A549 (cell line): ENCODE measurements around the gene AFDN. TPM values are rescaled to one million over a fixed set of nuclear protein-coding genes. Genes with fewer than 3 reads are reported as not detected.
A peak's percentile ranks its signal among the peaks of the same experiment; 100 is the strongest.

Experiments
- ATAC-seq, 2 experiments: fragments of 200-7000 bp in 1 of 2; fragments of >200 bp in 1 of 2; cut with Nextera tagmentation in 1 of 2; cut with Tn5 transposase in 1 of 2; 3 replicates each; pipeline versions ENCODE4 v1.8.0 to v1.9.1; 2018 to 2020; ENCODE audit warnings: mild to moderate bottlenecking in 1 of 2, moderate library complexity in 1 of 2
- CTCF ChIA-PET: fragments of 300-600 bp; sonication (Branson Sonifier 250); formaldehyde crosslinking; extraction: SDS; loops from one replicate; lab custom pipeline; 2021; ENCODE audit warnings: antibody characterized with exemption, inconsistent platforms; lab: Yijun Ruan, JAX
- POLR2A ChIA-PET: fragments of 350-600 bp; formaldehyde crosslinking; extraction: SDS; loops from one replicate; lab custom pipeline; 2021; ENCODE audit warnings: antibody characterized with exemption, inconsistent platforms; lab: Yijun Ruan, JAX
- DNase-seq, 2 experiments: peaks; one replicate each; pipeline versions ENCODE4 v3.0.0 to v3.0.0-alpha.2; 2011 to 2016; ENCODE audit warnings: low read depth in 1 of 2, low spot score in 1 of 2
- FAIRE-seq: peaks from 2 replicates; lab custom pipeline; 2011; peaks lifted over from hg19 to GRCh38; lab: Jason Lieb, UNC
- H3K27ac ChIP-seq, 2 experiments: fragments of >200 bp; sonication (Bioruptor Twin); formaldehyde crosslinking; 3 replicates each; pipeline ENCODE4 v1.5.1; 2016 to 2017
- H3K4me1 ChIP-seq: fragments of >200 bp; sonication (Bioruptor Twin); formaldehyde crosslinking; 3 replicates; pipeline ENCODE4 v1.6.1; 2016
- H3K4me2 ChIP-seq: fragments of >200 bp; sonication (Bioruptor Twin); formaldehyde crosslinking; 3 replicates; pipeline ENCODE4 v1.6.1; 2016
- H3K4me3 ChIP-seq: fragments of >200 bp; sonication (Bioruptor Twin); formaldehyde crosslinking; 3 replicates; pipeline ENCODE4 v1.5.1; 2016
- H3K9me3 ChIP-seq: fragments of >200 bp; sonication (Bioruptor Twin); formaldehyde crosslinking; 3 replicates; pipeline ENCODE4 v1.6.1; 2016
- CBX2 ChIP-seq: fragments of 200-600 bp; sonication (generic); IDR thresholded peaks from 2 replicates; pipeline ENCODE4 v1.6.1; 2016; ENCODE audit warnings: low read depth, mild to moderate bottlenecking, borderline replicate concordance
- CBX8 ChIP-seq: fragments of 200-600 bp; sonication (generic); IDR thresholded peaks from 2 replicates; pipeline ENCODE4 v1.6.1; 2016
- CHD4 ChIP-seq: fragments of 200-600 bp; sonication (generic); IDR thresholded peaks from 2 replicates; pipeline ENCODE4 v1.6.1; 2016; ENCODE audit warnings: antibody characterized with exemption, mild to moderate bottlenecking, borderline replicate concordance
- EHF ChIP-seq: fragments of 250-450 bp; sonication (Bioruptor Pico); IDR thresholded peaks from 2 replicates; pipeline ENCODE4 v1.5.0; 2020; ENCODE audit warnings: mild to moderate bottlenecking
- EHMT2 ChIP-seq: fragments of 200-600 bp; sonication (generic); IDR thresholded peaks from 2 replicates; pipeline ENCODE4 v1.6.1; 2016; ENCODE audit warnings: antibody characterized with exemption, low read depth, mild to moderate bottlenecking, moderate library complexity
- EP300 ChIP-seq, 2 experiments: fragments of >200 bp; sonication (Bioruptor Twin); formaldehyde crosslinking; IDR thresholded peaks; 2 replicates in 1 of 2; 3 replicates in 1 of 2; pipeline ENCODE4 v1.6.1; 2016 to 2017
- FOSB ChIP-seq: fragments of 250-450 bp; sonication (Bioruptor Pico); IDR thresholded peaks from 2 replicates; pipeline ENCODE4 v1.5.0; 2020; ENCODE audit warnings: mild to moderate bottlenecking, moderate library complexity
- FOSL2 ChIP-seq, 2 experiments: fragments of 450-650 bp in 1 of 2; fragments of >200 bp in 1 of 2; sonication (Bioruptor Twin) in 1 of 2; formaldehyde crosslinking; IDR thresholded peaks; 2 replicates each; pipeline versions ENCODE4 v1.5.0 to v1.6.1; 2016 to 2020; ENCODE audit warnings: mild to moderate bottlenecking in 1 of 2, moderate library complexity in 1 of 2
- HES2 ChIP-seq: fragments of >200 bp; sonication (Bioruptor Twin); formaldehyde crosslinking; IDR thresholded peaks from 2 replicates; pipeline ENCODE4 v1.6.1; 2016
- HOXA7 ChIP-seq: fragments of 250-450 bp; sonication (Bioruptor Pico); IDR thresholded peaks from 2 replicates; pipeline ENCODE4 v1.5.0; 2020; ENCODE audit warnings: mild to moderate bottlenecking, moderate library complexity
- HOXB5 ChIP-seq: fragments of 250-450 bp; sonication (Bioruptor Pico); IDR thresholded peaks from 2 replicates; pipeline ENCODE4 v1.5.0; 2020; ENCODE audit warnings: mild to moderate bottlenecking, moderate library complexity
- JUN ChIP-seq, 2 experiments: fragments of >200 bp; sonication (Bioruptor Twin); formaldehyde crosslinking; IDR thresholded peaks; 2 replicates in 1 of 2; 3 replicates in 1 of 2; pipeline ENCODE4 v1.6.1; 2016 to 2017
- JUNB ChIP-seq: fragments of >200 bp; sonication (Bioruptor Twin); formaldehyde crosslinking; IDR thresholded peaks from 2 replicates; pipeline ENCODE4 v1.6.1; 2016
- KDM1A ChIP-seq: fragments of 200-600 bp; sonication (generic); IDR thresholded peaks from 2 replicates; pipeline ENCODE4 v1.6.1; 2016; ENCODE audit warnings: low read depth, mild to moderate bottlenecking
- NFE2L2 ChIP-seq: fragments of 150-350 bp; conservative IDR thresholded peaks from 2 replicates; pipeline ENCODE4 v1.6.1; 2014; ENCODE audit warnings: low read length
- NPAS2 ChIP-seq: fragments of 250-450 bp; sonication (Bioruptor Pico); IDR thresholded peaks from 2 replicates; pipeline ENCODE4 v1.8.0; 2022; ENCODE audit warnings: mild to moderate bottlenecking, moderate library complexity, borderline replicate concordance
- PBX3 ChIP-seq: IDR thresholded peaks from 2 replicates; pipeline ENCODE4 v1.6.1; 2012
- PHF8 ChIP-seq: fragments of 200-600 bp; sonication (generic); IDR thresholded peaks from 2 replicates; pipeline ENCODE4 v1.6.1; 2016; ENCODE audit warnings: low read depth, mild to moderate bottlenecking, antibody characterized with exemption, moderate library complexity, borderline replicate concordance
- RARB ChIP-seq: fragments of 250-450 bp; sonication (Bioruptor Pico); IDR thresholded peaks from 2 replicates; pipeline ENCODE4 v1.8.0; 2021; ENCODE audit warnings: mild to moderate bottlenecking, moderate library complexity
- REST ChIP-seq: fragments of 200-600 bp; sonication (generic); IDR thresholded peaks from 2 replicates; pipeline ENCODE4 v1.6.1; 2016; ENCODE audit warnings: antibody characterized with exemption, mild to moderate bottlenecking, moderate library complexity
- RFX5 ChIP-seq: fragments of 450-650 bp; IDR thresholded peaks from 2 replicates; pipeline ENCODE4 v1.7.1; 2014; ENCODE audit warnings: antibody characterized with exemption, mild to moderate bottlenecking, moderate library complexity
- RNF2 ChIP-seq: fragments of 200-600 bp; sonication (generic); IDR thresholded peaks from 2 replicates; pipeline ENCODE4 v1.6.1; 2016; ENCODE audit warnings: low read depth, mild to moderate bottlenecking, antibody characterized with exemption, moderate library complexity, borderline replicate concordance
- TP53 ChIP-seq: fragments of 250-450 bp; sonication (Bioruptor Pico); IDR thresholded peaks from 2 replicates; pipeline ENCODE4 v1.5.0; 2021; ENCODE audit warnings: mild to moderate bottlenecking, moderate library complexity
- USF2 ChIP-seq: fragments of 450-650 bp; IDR thresholded peaks from 2 replicates; pipeline ENCODE4 v1.6.1; 2014; ENCODE audit warnings: antibody characterized with exemption
- WGBS: methylation state at CpG from one replicate; pipeline ENCODE4 v1.1.6; 2017; ENCODE audit errors: missing lambda C conversion rate; 5-methylcytosine and 5-hydroxymethylcytosine counted together
- polyA plus RNA-seq, 4 experiments: library from polyadenylated mRNA; depleted of rRNA in 3 of 4; stranded (reverse); fragments of >200 nt; fragmentation: RNase III in 1 of 4; extraction: RNeasy Plus Mini Kit Qiagen cat#74134 plus additional on column Dnase treatment in 1 of 4; gene quantifications; 2 replicates in 3 of 4; 3 replicates in 1 of 4; pipeline ENCODE4 v1.2.3, GENCODE V29; 2011 to 2017

The AFDN gene
- polyA plus RNA-seq, 2 of the 4 experiments (the other 2 are of a cell fraction) = 17.5 to 40.8 TPM

GRCh38 chr6:167831281-167831828, 4.6 kb downstream of the AFDN start (continued):
- TF ChIP-seq PHF8 (no peak), USF2 (no peak)

GRCh38 chr6:167832497-167833395, 6.0 kb downstream of the AFDN start:
- ATAC-seq = no peak; a peak in 1 of 6 replicates
- H3K27ac ChIP-seq = no peak overlapping the region
- 54% methylated on average over 4 of the region's 4 CpGs for WGBS
- FAIRE-seq = no peak
- CTCF ChIA-PET = no interaction called here
- H3K4me3 ChIP-seq = no peak overlapping the region
- no peak for DNase-seq
- no peaks in the 10 kb centered on the region for H3K9me3 ChIP-seq
- TF ChIP-seq HOXA7 (CRISPR knock-in tag) (no peak), CBX8 (no peak), JUNB (no peak), PBX3 (no peak), EHF (CRISPR knock-in tag) (no peak), RFX5 (no peak), KDM1A (no peak), NFE2L2 (no peak), NPAS2 (no peak), USF2 (no peak), CBX2 (no peak)
- POLR2A ChIA-PET = no interaction called here
- peaks cover 42% of the 10 kb centered on the region; the same call in 2 of the 3 replicates for H3K4me1 ChIP-seq
- H3K4me2 ChIP-seq = peak overlapping the region; percentile 41; the same call in 2 of the 3 replicates

GRCh38 chr6:167833396-167833763, 6.7 kb downstream of the AFDN start:
- Histone ChIP-seq H3K4me1 (peaks cover 41% of the 10 kb centered on the region; the same call in 2 of the 3 replicates), H3K27ac (no peak overlapping the region), H3K4me3 (no peak overlapping the region), H3K4me2 (peak overlapping the region; percentile 41; the same call in 2 of the 3 replicates), H3K9me3 (no peaks in the 10 kb centered on the region)
- ATAC-seq (no peak), DNase-seq (no peak), FAIRE-seq (no peak)
- ChIA-PET CTCF (no interaction called here), POLR2A (no interaction called here)
- 86% methylated on average over 2 of the region's 2 CpGs for WGBS
- TF ChIP-seq JUN (IDR thresholded peaks at IDR 0.05) (no peak), CHD4 (no peak), NFE2L2 (no peak), RARB (CRISPR knock-in tag) (no peak), HOXB5 (CRISPR knock-in tag) (no peak), PBX3 (no peak), EP300 (IDR thresholded peaks at IDR 0.05) (no peak), FOSB (no peak), TP53 (no peak), HES2 (no peak), EHMT2 (no peak), FOSL2 (IDR thresholded peaks at IDR 0.05) (no peak), FOSL2 (CRISPR knock-in tag; IDR thresholded peaks at IDR 0.05) (no peak), USF2 (no peak), RNF2 (no peak), REST (no peak)
